GM21360 (cell line): Measurements from ENCODE around the gene GRM1.

Experiments used
- ATAC-seq: cut with Tn5 transposase; IDR thresholded peaks from one replicate; pipeline ENCODE4 v1.9.1; 2021; ENCODE audit warnings: mild to moderate bottlenecking, moderate library complexity; ENCODE audit not compliant: unreplicated experiment

Gene GRM1

GRCh38 chr6:146361128-146361924, 332.5 kb downstream of the GRM1 start:
- no peak for ATAC-seq

- ATAC-seq, result no peak
These were observed 335.2 kb downstream of the GRM1 start for GRCh38 chr6:146363838-146364607.

GRCh38 chr6:146364816-146365594, 336.1 kb downstream of the GRM1 start:
- ATAC-seq, result no peak

GRCh38 chr6:146367061-146367460, 338.2 kb downstream of the GRM1 start:
- ATAC-seq, result no peak

DNA sequence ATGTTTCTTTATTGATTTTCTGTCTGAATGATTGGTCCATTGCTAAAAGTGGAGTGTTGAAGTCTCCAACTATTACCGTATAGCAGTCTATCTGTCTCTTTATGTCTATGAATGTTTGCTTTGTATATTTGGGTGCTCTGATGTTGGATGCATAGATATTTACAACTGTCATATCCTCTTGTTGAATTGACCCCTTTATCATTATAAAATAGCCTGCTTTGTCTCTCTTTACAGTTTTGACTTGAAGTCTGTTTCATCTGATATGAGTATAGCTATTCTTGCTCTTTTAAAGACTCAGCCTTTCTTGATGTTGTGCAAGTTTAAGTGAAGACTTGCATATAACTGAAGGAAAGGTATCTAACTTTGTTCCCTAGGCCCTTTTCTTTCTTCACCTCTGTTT, 341.0 kb downstream of the GRM1 start:
- no peak for ATAC-seq

DNA sequence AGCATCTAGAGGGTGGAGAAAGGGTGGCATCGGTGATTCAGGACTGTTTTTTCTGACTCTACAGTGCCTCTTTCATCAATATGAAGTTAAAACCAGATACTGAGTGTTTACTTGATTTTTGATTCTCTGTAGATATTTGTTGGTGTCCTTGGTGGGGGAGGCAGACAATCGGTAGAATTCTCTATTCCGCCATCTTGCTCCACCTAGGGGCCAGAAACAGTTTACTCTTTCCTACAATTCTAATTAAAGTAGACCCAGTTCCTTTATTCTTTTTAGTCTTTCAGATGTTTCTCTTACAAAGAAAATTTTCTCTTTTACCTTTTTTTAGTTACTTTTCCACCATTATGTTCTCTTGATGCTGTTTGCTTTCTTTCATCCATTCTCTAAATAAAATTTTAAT, 352.6 kb downstream of the GRM1 start:
- no peak for ATAC-seq

GRCh38 chr6:146388736-146389364, 360.0 kb downstream of the GRM1 start:
- no peak for ATAC-seq

DNA sequence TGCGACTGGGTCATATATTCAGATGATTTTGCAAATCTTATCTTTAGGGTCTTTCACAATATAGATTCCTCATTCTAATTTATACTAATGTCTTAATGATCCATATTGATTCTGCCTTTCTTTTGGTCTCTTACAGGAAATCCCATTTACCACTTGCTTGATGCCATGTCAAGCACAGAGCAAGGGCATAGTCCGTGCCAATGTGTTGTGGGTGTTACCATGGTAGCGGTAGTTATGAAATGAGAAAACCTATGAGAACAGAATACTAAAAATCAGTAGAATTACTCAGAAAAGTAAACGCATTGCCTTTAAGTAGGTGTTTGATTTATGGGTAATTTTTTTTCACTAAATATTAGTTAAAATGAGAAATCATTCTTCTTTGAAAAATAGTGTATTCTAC, 360.9 kb downstream of the GRM1 start:
- no peak for ATAC-seq

DNA sequence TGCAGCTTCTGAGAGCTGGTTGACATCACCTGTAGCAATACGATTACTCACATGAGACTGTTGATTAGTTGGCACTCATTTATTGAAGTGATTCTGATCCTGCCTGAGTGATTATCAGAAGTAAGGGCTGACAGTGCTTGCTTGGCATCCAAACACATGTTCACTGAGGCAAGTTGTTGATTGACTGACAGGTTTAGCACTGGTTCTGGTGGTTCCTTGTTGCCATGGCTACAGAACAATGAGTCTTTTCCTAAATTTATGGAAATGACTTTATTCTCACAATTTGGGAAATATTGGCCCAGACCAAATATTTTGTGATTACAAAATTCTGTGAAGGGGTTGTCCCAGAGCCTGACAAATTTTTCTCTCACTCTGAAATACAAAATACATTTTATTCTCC, 368.8 kb downstream of the GRM1 start:
- ATAC-seq, result no peak

DNA sequence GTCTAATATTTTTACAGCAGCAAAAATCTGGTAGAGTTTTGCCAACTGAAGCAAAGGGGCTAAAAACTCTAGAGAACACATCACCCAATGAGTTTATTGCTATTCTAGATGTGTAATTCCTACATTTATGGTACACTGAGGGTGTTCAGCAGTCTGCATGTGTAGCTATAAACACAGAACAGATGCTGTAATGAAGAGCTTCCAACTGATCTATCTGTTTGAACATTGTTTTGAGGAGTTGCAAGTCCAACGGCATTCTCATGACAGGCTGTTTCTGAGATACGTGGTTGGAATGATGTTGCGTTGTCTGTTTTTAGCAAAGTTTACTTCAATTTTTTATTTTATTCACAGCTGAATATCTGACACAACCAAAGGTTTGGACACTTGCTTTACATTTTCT, 373.6 kb downstream of the GRM1 start:
- ATAC-seq, result no peak

DNA sequence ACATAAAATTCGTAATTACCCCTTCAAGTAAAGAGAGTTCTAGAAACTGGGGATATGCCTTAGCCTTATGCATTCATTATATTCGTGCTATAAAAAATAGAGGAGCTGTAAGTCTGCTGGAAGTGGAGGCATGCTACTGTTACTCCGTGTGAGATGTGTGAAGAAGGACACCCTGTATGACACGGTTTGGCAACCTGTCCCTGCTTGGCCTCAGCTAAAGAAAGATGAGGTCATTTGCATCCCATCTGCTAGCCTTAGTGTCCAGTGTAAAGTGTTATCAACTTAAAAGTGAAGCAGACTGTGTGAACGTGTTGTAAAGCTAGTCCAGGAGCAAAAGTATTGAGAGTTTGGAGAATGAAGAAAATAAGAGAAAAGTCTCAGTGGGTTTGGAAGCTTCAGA, 379.7 kb downstream of the GRM1 start:
- ATAC-seq, result no peak

GRCh38 chr6:146410851-146411595, 382.2 kb downstream of the GRM1 start:
- no peak for ATAC-seq

DNA sequence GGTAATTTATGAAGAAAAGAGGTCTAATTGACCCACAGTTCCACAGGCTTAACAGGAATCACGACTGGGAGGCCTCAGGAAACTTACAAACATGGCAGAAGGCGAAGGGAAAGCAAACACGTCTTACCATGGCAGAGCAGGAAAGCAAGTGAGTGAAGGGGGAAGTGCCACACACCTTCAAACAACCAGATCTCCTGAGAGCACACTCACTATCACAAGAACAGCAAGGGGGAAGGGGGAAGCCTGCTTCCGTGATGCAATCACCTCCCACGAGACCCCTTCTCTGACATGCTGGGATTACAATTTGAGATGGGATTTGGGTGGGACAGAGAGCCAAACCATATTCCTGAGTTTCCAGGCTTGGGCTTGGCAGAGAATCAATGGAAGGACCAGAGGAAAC, 390.7 kb downstream of the GRM1 start:
- ATAC-seq, result no peak

- no peak for ATAC-seq
These were observed 391.4 kb downstream of the GRM1 start for GRCh38 chr6:146420255-146420654.

GRCh38 chr6:146422789-146423375, 394.0 kb downstream of the GRM1 start:
- ATAC-seq, result no peak

GRCh38 chr6:146423452-146423851, 394.6 kb downstream of the GRM1 start:
- ATAC-seq, result no peak

DNA sequence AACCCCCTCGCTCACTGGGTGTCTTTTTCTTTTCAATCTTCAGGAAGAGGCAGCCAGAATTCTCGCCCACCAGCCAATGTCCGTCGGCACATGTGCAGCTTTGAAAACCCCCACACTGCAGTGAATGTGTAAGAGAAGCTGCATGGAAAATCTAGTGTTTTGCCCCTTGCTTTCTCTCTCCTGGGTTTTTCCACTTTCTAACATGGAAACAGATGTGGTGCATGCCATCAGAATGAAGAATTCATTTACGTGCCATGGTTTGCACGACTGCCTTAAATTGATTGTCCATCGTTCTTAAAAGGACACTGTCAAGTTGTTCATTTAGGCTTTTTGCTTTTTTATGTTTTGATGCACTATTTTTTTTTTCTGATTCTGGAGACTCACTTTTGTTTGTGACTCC, 397.7 kb downstream of the GRM1 start:
- ATAC-seq, result no peak

DNA sequence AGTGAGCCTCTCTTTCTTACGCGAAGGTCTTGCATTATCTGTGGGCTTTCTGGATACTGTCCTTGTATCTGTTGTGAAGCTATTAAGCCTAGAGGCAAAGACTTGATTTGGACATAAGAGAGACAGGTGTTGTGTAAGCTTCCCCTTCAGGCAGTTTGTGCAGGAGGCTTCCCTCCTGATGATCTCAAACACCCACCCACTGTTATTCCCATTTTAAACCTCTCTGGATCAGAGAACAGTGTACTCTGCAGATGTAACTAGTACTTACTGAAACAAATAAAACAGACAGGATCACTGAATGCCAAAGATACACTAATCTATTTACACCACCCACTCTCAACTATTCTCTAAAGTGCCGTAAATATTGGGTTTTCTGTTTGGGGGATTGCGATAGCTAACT, 401.0 kb downstream of the GRM1 start:
- no peak for ATAC-seq

DNA sequence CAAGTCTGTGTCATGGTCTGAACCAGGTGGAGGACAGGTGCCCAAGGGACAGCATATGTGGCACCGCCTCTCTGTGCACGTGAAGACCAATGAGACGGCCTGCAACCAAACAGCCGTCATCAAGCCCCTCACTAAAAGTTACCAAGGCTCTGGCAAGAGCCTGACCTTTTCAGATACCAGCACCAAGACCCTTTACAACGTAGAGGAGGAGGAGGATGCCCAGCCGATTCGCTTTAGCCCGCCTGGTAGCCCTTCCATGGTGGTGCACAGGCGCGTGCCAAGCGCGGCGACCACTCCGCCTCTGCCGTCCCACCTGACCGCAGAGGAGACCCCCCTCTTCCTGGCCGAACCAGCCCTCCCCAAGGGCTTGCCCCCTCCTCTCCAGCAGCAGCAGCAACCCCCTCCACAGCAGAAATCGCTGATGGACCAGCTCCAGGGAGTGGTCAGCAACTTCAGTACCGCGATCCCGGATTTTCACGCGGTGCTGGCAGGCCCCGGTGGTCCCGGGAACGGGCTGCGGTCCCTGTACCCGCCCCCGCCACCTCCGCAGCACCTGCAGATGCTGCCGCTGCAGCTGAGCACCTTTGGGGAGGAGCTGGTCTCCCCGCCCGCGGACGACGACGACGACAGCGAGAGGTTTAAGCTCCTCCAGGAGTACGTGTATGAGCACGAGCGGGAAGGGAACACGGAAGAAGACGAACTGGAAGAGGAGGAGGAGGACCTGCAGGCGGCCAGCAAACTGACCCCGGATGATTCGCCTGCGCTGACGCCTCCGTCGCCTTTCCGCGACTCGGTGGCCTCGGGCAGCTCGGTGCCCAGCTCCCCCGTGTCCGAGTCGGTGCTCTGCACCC, 405.2 kb downstream of the GRM1 start:
- no peak for ATAC-seq
